H1 (cell line): ENCODE data around the gene NWD2.

ENCODE experiments used
- CREB1 ChIP-seq: IDR thresholded peaks from 2 replicates; pipeline ENCODE4 v1.6.1; 2012; ENCODE audit warnings: inconsistent platforms
- CTCF ChIP-seq, 3 experiments: IDR thresholded peaks; 1 replicate in 2 of 3; 2 replicates in 1 of 3; pipeline versions ENCODE4 v1.5.1 to v1.6.1; 2011; ENCODE audit warnings: low read length in 3 of 3, mild to moderate bottlenecking in 3 of 3, inconsistent platforms in 2 of 3, low read depth in 1 of 3, moderate library complexity in 1 of 3; ENCODE audit not compliant: insufficient read depth in 1 of 3; ENCODE audit errors: control extremely low read depth in 1 of 3
- EZH2 ChIP-seq: fragments of 200-600 bp; sonication (generic); IDR thresholded peaks from 2 replicates; pipeline ENCODE4 v1.7.1; 2012; ENCODE audit warnings: low read depth, mild to moderate bottlenecking, moderate library complexity, low read length, inconsistent platforms; ENCODE audit not compliant: severe bottlenecking
- RAD21 ChIP-seq, 2 experiments: IDR thresholded peaks in 1 of 2; conservative IDR thresholded peaks in 1 of 2; 2 replicates each; pipeline ENCODE4 v1.6.1; 2011; ENCODE audit warnings: low read depth in 2 of 2, low read length in 2 of 2, improper control_type of control experiment in 1 of 2, inconsistent platforms in 1 of 2, mild to moderate bottlenecking in 1 of 2, moderate library complexity in 1 of 2
- RFX5 ChIP-seq: IDR thresholded peaks from 2 replicates; pipeline ENCODE4 v1.6.1; 2011; ENCODE audit warnings: low read depth, low read length, improper control_type of control experiment, borderline replicate concordance
- SIRT6 ChIP-seq: IDR thresholded peaks from one replicate; pipeline ENCODE4 v1.7.1; 2012; ENCODE audit warnings: low read length, inconsistent platforms
- USF2 ChIP-seq: IDR thresholded peaks from 2 replicates; pipeline ENCODE4 v1.6.1; 2011; ENCODE audit warnings: low read length, improper control_type of control experiment

DNA sequence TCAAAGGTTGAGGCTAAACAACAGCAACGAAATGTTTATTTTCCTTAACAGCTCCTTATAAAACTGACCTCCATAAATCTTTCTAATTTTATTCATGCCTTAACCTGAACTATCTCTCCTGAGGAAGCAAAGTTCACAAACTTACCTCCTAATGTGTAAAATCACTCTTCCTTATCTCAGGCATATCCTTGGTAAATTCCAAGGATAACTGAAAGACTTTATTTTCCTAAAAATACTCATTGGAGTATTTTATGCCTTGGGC is 197.4 kb downstream of the NWD2 start:
- TF ChIP-seq CTCF (IDR thresholded peaks at IDR 0.05; ENCODE audit: control extremely low read depth in 1 of 3, insufficient read depth in 1 of 3, low read depth in 1 of 3, low read length in 3 of 3) (no peak), SIRT6 (no peak), RAD21 (IDR thresholded peaks at IDR 0.05 in 1 of 2, conservative IDR thresholded peaks at IDR 0.05 in 1 of 2; ENCODE audit: low read depth in 2 of 2, low read length in 2 of 2) (no peak), USF2 (no peak), RFX5 (no peak), EZH2 (no peak), CREB1 (no peak)
